ENCODE results near the gene BICC1. TPM values are rescaled to one million over a fixed set of nuclear protein-coding genes. Genes with fewer than 3 reads are reported as not detected.

The BICC1 gene
- total and polyA plus RNA-seq, 4 donors = 0.82 to 6.1 (median 4.5) TPM

DNA sequence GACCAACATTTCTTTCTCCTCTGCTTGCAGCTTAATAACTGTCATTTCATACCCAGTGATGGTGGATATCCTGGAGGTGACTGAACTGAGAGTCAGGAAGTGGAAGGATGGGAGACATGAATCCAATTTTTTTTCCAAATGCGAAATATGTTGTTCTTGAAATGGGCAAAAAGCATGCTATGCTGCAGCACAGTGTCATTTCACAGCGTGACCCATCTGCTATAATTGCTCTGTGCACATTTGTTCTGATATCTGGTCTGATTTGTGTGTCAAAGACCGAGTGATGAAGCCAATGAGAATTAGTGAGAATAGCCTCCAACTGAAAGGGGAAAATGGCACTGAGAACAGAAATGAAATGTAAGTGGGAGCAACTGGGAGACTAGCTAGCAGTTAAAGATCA, 334.2 kb downstream of the BICC1 start:
- TF ChIP-seq NR2F2 (IDR thresholded peaks at IDR 0.05) = no peak
- TF ChIP-seq EGR1 (IDR thresholded peaks at IDR 0.05; ENCODE audit: low read depth in 2 of 2) = no peak
- TF ChIP-seq YY1 (IDR thresholded peaks at IDR 0.05) = no peak
- no peak for TF ChIP-seq RXRA (IDR thresholded peaks at IDR 0.05)
- no peak for TF ChIP-seq SP1 (IDR thresholded peaks at IDR 0.05)
- no peak for TF ChIP-seq JUND (IDR thresholded peaks at IDR 0.05)
- TF ChIP-seq, protein P1, sequence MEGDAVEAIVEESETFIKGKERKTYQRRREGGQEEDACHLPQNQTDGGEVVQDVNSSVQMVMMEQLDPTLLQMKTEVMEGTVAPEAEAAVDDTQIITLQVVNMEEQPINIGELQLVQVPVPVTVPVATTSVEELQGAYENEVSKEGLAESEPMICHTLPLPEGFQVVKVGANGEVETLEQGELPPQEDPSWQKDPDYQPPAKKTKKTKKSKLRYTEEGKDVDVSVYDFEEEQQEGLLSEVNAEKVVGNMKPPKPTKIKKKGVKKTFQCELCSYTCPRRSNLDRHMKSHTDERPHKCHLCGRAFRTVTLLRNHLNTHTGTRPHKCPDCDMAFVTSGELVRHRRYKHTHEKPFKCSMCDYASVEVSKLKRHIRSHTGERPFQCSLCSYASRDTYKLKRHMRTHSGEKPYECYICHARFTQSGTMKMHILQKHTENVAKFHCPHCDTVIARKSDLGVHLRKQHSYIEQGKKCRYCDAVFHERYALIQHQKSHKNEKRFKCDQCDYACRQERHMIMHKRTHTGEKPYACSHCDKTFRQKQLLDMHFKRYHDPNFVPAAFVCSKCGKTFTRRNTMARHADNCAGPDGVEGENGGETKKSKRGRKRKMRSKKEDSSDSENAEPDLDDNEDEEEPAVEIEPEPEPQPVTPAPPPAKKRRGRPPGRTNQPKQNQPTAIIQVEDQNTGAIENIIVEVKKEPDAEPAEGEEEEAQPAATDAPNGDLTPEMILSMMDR (IDR thresholded peaks at IDR 0.05; ENCODE audit: low read depth, low read length, missing input control) = no peak
- no peak for TF ChIP-seq RAD21 (IDR thresholded peaks at IDR 0.05)
- TF ChIP-seq GABPA (IDR thresholded peaks at IDR 0.05 in 1 of 2, conservative IDR thresholded peaks at IDR 0.05 in 1 of 2) = no peak
- no peak for TF ChIP-seq FOXA1 (IDR thresholded peaks at IDR 0.05)
- TF ChIP-seq HNF4G (IDR thresholded peaks at IDR 0.05) = no peak
- no peak for DNase-seq (ENCODE audit: low spot score)
- Histone ChIP-seq H3K27me3 (ENCODE audit: control insufficient read depth in 4 of 4, insufficient read depth in 4 of 4, low read length in 3 of 4) (no peaks in the 10 kb centered on the region), H3K4me3 (ENCODE audit: low read depth in 1 of 3, low read length in 3 of 3) (no peak overlapping the region), H3K4me1 (ENCODE audit: control insufficient read depth in 4 of 4, insufficient read depth in 4 of 4, low read length in 3 of 4) (no peaks in the 10 kb centered on the region), H3K9me3 (ENCODE audit: control insufficient read depth in 4 of 4, low read length in 3 of 4) (no peaks in the 10 kb centered on the region), H3K27ac (ENCODE audit: low read depth in 1 of 2, low read length in 2 of 2) (no peak overlapping the region), H3K9ac (ENCODE audit: low read depth in 1 of 2, low read length in 2 of 2) (no peak overlapping the region), H3K36me3 (ENCODE audit: control insufficient read depth in 4 of 4, insufficient read depth in 3 of 4, low read depth in 1 of 4, low read length in 3 of 4) (no peaks in the 10 kb centered on the region)
- WGBS = 84% methylated on average over 3 of the region's 3 CpGs

DNA sequence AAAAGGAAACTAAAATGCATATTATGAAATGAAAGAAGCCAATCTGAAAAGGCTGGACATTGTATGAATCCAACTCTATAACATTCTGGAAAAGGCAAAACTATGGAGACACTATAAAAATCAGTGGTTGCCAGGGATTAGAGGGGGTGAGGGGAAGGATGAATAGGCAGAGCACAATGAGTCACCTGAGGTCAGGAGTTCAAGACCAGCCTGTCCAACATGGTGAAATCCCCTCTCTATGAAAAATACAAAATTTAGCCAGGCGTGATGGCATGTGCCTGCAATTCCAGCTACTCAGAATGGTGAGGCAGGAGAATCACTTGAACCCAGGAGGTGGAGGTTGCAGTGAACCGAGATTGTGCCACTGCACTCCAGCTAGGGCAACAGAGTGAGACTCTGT, 338.9 kb downstream of the BICC1 start:
- no peaks in the 10 kb centered on the region for H3K4me1 ChIP-seq (ENCODE audit: control insufficient read depth in 4 of 4, insufficient read depth in 4 of 4, low read length in 3 of 4)
- no peaks in the 10 kb centered on the region for H3K27me3 ChIP-seq (ENCODE audit: control insufficient read depth in 4 of 4, insufficient read depth in 4 of 4, low read length in 3 of 4)
- TF ChIP-seq HNF4G (IDR thresholded peaks at IDR 0.05) = no peak
- TF ChIP-seq NR2F2 (IDR thresholded peaks at IDR 0.05) = no peak
- no peak overlapping the region for H3K9ac ChIP-seq (ENCODE audit: low read depth in 1 of 2, low read length in 2 of 2)
- no peaks in the 10 kb centered on the region for H3K36me3 ChIP-seq (ENCODE audit: control insufficient read depth in 4 of 4, insufficient read depth in 3 of 4, low read depth in 1 of 4, low read length in 3 of 4)
- DNase-seq (ENCODE audit: low spot score) = no peak
- 92% methylated on average over 2 of the region's 2 CpGs for WGBS
- H3K9me3 ChIP-seq (ENCODE audit: control insufficient read depth in 4 of 4, low read length in 3 of 4) = no peaks in the 10 kb centered on the region
- no peak overlapping the region for H3K27ac ChIP-seq (ENCODE audit: low read depth in 1 of 2, low read length in 2 of 2)
- H3K4me3 ChIP-seq (ENCODE audit: low read depth in 1 of 3, low read length in 3 of 3) = no peak overlapping the region

DNA sequence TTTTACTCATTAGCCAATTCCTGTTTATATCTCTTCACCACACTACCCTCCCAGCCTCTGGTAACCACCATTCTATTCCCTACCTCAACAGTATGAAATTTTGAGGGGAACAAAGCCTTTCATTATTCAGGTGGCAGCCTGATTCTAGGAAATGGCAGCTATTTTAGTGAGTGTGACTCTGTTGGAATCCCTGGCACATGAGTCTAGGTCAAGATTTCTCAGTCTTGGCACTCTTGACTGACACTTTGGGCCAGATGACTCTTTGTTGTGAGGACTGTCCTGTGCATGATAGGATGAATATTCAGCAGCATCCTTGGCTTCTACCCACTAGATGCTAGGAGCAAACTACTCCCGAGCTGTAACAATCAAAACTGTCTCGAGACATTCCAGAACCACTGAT, 341.0 kb downstream of the BICC1 start:
- Histone ChIP-seq H3K27ac (ENCODE audit: low read depth in 1 of 2, low read length in 2 of 2) (no peak overlapping the region), H3K9ac (ENCODE audit: low read depth in 1 of 2, low read length in 2 of 2) (no peak overlapping the region), H3K36me3 (ENCODE audit: control insufficient read depth in 4 of 4, insufficient read depth in 3 of 4, low read depth in 1 of 4, low read length in 3 of 4) (no peaks in the 10 kb centered on the region), H3K27me3 (ENCODE audit: control insufficient read depth in 4 of 4, insufficient read depth in 4 of 4, low read length in 3 of 4) (no peaks in the 10 kb centered on the region), H3K9me3 (ENCODE audit: control insufficient read depth in 4 of 4, low read length in 3 of 4) (no peaks in the 10 kb centered on the region), H3K4me3 (ENCODE audit: low read depth in 1 of 3, low read length in 3 of 3) (no peak overlapping the region), H3K4me1 (ENCODE audit: control insufficient read depth in 4 of 4, insufficient read depth in 4 of 4, low read length in 3 of 4) (no peaks in the 10 kb centered on the region)
- TF ChIP-seq RXRA (IDR thresholded peaks at IDR 0.05) = no peak
- TF ChIP-seq, protein P2, sequence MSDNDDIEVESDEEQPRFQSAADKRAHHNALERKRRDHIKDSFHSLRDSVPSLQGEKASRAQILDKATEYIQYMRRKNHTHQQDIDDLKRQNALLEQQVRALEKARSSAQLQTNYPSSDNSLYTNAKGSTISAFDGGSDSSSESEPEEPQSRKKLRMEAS (IDR thresholded peaks at IDR 0.05) = no peak
- TF ChIP-seq GABPA (IDR thresholded peaks at IDR 0.05 in 1 of 2, conservative IDR thresholded peaks at IDR 0.05 in 1 of 2) = no peak
- no peak for TF ChIP-seq HNF4A (conservative IDR thresholded peaks at IDR 0.05)
- TF ChIP-seq, protein P3, sequence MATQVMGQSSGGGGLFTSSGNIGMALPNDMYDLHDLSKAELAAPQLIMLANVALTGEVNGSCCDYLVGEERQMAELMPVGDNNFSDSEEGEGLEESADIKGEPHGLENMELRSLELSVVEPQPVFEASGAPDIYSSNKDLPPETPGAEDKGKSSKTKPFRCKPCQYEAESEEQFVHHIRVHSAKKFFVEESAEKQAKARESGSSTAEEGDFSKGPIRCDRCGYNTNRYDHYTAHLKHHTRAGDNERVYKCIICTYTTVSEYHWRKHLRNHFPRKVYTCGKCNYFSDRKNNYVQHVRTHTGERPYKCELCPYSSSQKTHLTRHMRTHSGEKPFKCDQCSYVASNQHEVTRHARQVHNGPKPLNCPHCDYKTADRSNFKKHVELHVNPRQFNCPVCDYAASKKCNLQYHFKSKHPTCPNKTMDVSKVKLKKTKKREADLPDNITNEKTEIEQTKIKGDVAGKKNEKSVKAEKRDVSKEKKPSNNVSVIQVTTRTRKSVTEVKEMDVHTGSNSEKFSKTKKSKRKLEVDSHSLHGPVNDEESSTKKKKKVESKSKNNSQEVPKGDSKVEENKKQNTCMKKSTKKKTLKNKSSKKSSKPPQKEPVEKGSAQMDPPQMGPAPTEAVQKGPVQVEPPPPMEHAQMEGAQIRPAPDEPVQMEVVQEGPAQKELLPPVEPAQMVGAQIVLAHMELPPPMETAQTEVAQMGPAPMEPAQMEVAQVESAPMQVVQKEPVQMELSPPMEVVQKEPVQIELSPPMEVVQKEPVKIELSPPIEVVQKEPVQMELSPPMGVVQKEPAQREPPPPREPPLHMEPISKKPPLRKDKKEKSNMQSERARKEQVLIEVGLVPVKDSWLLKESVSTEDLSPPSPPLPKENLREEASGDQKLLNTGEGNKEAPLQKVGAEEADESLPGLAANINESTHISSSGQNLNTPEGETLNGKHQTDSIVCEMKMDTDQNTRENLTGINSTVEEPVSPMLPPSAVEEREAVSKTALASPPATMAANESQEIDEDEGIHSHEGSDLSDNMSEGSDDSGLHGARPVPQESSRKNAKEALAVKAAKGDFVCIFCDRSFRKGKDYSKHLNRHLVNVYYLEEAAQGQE (IDR thresholded peaks at IDR 0.05) = no peak
- TF ChIP-seq FOXA2 (IDR thresholded peaks at IDR 0.05) = no peak
- no peak for TF ChIP-seq RAD21 (IDR thresholded peaks at IDR 0.05)
- no peak for TF ChIP-seq HNF4G (IDR thresholded peaks at IDR 0.05)
- TF ChIP-seq FOXA1 (IDR thresholded peaks at IDR 0.05) = no peak
- TF ChIP-seq EGR1 (IDR thresholded peaks at IDR 0.05; ENCODE audit: low read depth in 2 of 2) = no peak
- TF ChIP-seq, protein P4, sequence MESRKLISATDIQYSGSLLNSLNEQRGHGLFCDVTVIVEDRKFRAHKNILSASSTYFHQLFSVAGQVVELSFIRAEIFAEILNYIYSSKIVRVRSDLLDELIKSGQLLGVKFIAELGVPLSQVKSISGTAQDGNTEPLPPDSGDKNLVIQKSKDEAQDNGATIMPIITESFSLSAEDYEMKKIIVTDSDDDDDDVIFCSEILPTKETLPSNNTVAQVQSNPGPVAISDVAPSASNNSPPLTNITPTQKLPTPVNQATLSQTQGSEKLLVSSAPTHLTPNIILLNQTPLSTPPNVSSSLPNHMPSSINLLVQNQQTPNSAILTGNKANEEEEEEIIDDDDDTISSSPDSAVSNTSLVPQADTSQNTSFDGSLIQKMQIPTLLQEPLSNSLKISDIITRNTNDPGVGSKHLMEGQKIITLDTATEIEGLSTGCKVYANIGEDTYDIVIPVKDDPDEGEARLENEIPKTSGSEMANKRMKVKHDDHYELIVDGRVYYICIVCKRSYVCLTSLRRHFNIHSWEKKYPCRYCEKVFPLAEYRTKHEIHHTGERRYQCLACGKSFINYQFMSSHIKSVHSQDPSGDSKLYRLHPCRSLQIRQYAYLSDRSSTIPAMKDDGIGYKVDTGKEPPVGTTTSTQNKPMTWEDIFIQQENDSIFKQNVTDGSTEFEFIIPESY (IDR thresholded peaks at IDR 0.05) = no peak
- no peak for TF ChIP-seq YY1 (IDR thresholded peaks at IDR 0.05)
- no peak for TF ChIP-seq NR2F2 (IDR thresholded peaks at IDR 0.05)
- WGBS = 86% methylated on average over 2 of the region's 2 CpGs
- no peak for DNase-seq (ENCODE audit: low spot score)

All from liver (tissue), 9 donors.